Measurements from ENCODE around the gene OR4D2. TPM values are rescaled to one million over a fixed set of nuclear protein-coding genes. Genes with fewer than 3 reads are reported as not detected.

OR4D2 gene
- total RNA-seq, 2 experiments from 2014 or later, result not detected

DNA sequence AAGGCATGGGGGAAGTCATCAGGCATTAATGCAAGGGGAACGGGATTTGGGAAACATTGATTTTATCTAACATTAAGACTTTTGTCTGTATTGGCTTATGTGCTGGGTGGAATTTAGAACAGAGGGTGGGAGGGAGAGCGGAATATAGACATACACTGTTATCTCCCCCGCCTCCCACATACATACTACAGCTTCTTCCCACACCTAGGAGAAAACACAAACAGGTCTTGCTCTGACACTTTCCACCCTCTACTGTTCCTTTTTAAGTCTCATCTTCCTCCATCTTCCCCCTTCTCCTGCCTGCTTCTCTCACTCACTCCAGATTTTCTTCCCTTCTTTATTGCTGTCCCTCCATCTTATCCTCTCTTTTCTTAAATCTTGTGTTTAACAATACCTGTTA lies 18.2 kb upstream of the OR4D2 start:
- peaks cover 38% of the 10 kb centered on the region for H3K27me3 Mint-ChIP-seq (ENCODE audit: low read depth)
- peaks cover 21% of the 10 kb centered on the region for H3K4me1 Mint-ChIP-seq (ENCODE audit: low read depth)
- no peak overlapping the region for H3K4me3 Mint-ChIP-seq
- ChIA-PET CTCF (interaction anchor here (1.0 kb wide), 1 partner anchor 24 kb away, joined by 3 read pairs; no protein-coding TSS in a partner anchor), POLR2A (interaction anchor here (0.8 kb wide), 1 partner anchor 10 kb away, joined by 3 read pairs; no protein-coding TSS in a partner anchor)
- peaks cover 23% of the 10 kb centered on the region for H3K9me3 Mint-ChIP-seq (ENCODE audit: insufficient read depth)
- DNase-seq (no peak), ATAC-seq (no peak)
- H3K27ac Mint-ChIP-seq, result no peak overlapping the region
- H3K36me3 Mint-ChIP-seq (ENCODE audit: low read depth), result peaks cover 14% of the 10 kb centered on the region

DNA sequence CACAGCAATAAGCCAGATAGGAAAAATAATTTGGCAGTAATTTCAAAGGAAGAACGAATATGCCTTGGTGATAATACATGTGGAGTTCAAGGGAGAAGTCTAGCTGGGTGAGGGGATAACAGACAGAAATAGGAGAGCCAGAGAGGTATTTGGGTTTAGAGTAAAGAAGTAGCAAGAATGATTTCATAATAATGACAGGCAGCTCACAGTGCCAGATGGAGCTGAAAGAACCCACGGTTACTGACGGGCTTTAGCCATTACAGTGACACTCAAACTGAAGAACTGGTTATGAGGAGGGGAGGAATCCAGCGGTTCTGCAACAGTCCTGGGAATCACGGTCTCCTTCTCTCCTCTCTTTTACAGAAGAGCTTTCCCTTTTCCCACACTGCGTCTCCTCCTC lies 16.4 kb upstream of the OR4D2 start:
- H3K27ac Mint-ChIP-seq, result no peak overlapping the region
- H3K4me3 Mint-ChIP-seq, result no peak overlapping the region
- POLR2A ChIA-PET, result no interaction called here

DNA sequence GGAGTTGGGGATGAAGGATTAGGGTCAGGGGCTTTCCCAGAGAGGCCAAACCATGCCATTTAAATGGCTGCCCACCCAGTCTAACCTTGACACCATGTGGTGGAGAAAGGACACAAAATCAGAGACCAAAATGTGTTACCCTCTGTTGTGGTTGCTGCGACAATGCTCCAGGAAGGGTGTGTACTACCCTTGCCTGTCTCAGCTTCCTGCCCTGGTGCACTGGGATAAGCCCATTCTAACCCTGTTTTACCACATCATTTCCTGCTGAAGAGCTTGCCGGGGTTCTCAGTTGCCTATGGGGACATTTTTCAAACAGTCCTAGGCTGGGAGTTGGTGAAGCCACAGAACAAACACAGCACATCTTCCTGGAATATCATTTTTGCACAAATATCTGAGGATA lies 13.7 kb upstream of the OR4D2 start:
- ChIA-PET POLR2A (interaction anchor here (1.2 to 1.5 kb wide), 2 partner anchors 18 to 66 kb away, joined by 3 read pairs; partner anchors contain the start of gene MKS1), CTCF (interaction anchor here (0.9 to 3.5 kb wide), 4 partner anchors 12 to 40 kb away, joined by 3 to 30 read pairs (median 4); no protein-coding TSS in a partner anchor)
- Mint-ChIP-seq H3K36me3 (ENCODE audit: low read depth) (peaks cover 11% of the 10 kb centered on the region), H3K27ac (peak overlapping the region; percentile 91), H3K4me3 (peak overlapping the region; percentile 51), H3K27me3 (ENCODE audit: low read depth) (peaks cover 18% of the 10 kb centered on the region), H3K4me1 (ENCODE audit: low read depth) (peaks cover 58% of the 10 kb centered on the region), H3K9me3 (ENCODE audit: insufficient read depth) (peaks cover 10% of the 10 kb centered on the region)
- ATAC-seq, result peak; percentile 78
- peak; percentile 82 for DNase-seq

More for the DNA sequence above, 16.4 kb upstream of the OR4D2 start:
- Mint-ChIP-seq H3K9me3 (ENCODE audit: insufficient read depth) (peaks cover 17% of the 10 kb centered on the region), H3K36me3 (ENCODE audit: low read depth) (peaks cover 11% of the 10 kb centered on the region), H3K27me3 (ENCODE audit: low read depth) (peaks cover 33% of the 10 kb centered on the region), H3K4me1 (ENCODE audit: low read depth) (peaks cover 37% of the 10 kb centered on the region)
- DNase-seq (no peak), ATAC-seq (no peak)
- CTCF ChIA-PET, result interaction anchor here (0.9 to 1.3 kb wide), 2 partner anchors 20 to 23 kb away, joined by 3 to 6 read pairs; no protein-coding TSS in a partner anchor

DNA sequence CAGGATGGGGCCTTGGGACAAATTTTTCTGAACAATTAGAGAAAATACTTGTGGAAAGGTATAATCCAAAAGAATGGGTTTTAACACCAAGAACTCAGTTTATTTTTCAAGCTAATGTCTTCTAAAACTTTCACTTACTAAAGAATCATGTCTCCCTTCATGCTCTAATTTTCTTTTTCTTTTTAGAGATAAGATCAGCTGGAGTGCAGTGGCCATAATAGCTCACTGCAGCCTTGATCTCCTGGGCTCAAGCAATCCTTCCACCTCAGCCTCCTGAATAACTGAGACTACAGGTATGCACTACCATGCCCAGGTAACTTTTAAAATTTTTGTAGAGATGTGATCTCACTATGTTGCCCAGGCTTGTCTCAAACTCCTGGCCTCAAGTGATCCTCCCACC lies 13.1 kb upstream of the OR4D2 start:
- ATAC-seq (no peak), DNase-seq (no peak)
- Mint-ChIP-seq H3K4me1 (ENCODE audit: low read depth) (peaks cover 58% of the 10 kb centered on the region), H3K36me3 (ENCODE audit: low read depth) (peaks cover 11% of the 10 kb centered on the region), H3K27ac (peak overlapping the region; percentile 91), H3K9me3 (ENCODE audit: insufficient read depth) (peaks cover 10% of the 10 kb centered on the region), H3K4me3 (no peak overlapping the region), H3K27me3 (ENCODE audit: low read depth) (peaks cover 14% of the 10 kb centered on the region)
- ChIA-PET CTCF (interaction anchor here (0.7 to 3.5 kb wide), 7 partner anchors 12 to 96 kb away, joined by 3 to 30 read pairs (median 3); partner anchors contain the start of gene OR4D2), POLR2A (interaction anchor here (1.2 to 1.5 kb wide), 3 partner anchors 17 to 146 kb away, joined by 3 to 5 read pairs (median 3); partner anchors contain the start of genes MKS1 and SRSF1)

DNA sequence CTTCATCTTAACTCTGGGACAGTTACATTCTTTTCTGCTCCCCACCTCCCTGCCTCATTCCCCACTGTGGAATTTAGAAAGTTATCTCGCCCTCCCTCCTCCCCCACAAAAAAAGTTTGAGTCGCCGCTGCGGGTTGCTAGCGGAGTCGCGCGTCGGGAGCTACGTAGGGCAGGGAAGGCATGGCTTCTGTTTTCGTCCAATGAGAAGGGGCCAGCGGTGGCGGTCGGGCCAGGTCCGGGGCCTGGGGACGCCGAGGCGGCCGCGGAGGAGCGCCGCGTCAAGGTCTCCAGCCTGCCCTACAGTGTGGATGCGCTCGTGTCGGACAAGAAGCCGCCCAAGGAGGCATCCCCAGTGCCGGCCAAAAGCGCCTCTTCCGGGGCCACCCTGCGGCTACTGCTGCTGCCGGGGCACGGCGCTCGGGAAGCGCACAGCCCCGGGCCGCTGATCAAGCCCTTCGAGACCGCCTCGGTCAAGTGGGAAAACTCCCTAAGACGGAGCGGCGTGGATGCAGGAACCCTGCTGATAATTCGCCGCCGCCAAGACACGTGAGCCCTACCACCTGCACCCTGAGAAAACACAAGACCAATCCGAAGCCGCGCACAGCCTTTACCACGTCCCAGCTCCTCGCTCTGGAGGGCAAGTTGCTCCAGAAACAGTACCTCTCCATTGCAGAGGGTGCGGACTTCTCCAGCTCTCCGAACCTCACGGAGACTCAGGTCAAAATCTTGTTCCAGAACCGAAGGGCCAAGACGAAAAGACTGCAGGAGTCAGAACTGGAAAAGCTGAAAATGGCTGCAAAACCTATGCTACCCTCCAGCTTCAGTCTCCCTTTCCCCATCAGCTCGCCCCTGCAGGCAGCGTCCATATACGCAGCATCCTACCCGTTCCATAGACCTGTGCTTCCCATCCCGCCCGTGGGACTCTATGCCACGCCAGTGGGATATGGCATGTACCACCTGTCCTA lies 9.7 kb upstream of the OR4D2 start:
- H3K4me1 Mint-ChIP-seq (ENCODE audit: low read depth), result peaks cover 52% of the 10 kb centered on the region
- ChIA-PET CTCF (interaction anchor here (1.0 to 2.3 kb wide), 6 partner anchors 11 to 158 kb away, joined by 3 to 20 read pairs (median 5); partner anchors contain the start of gene SRSF1), POLR2A (interaction anchor here (2.2 kb wide), 1 partner anchor 150 kb away, joined by 11 read pairs; the partner anchor contains the start of gene SRSF1)
- peak overlapping the region; percentile 81 for H3K27ac Mint-ChIP-seq
- DNase-seq, result peak; percentile 70
- peak overlapping the region; percentile 79 for H3K4me3 Mint-ChIP-seq
- H3K9me3 Mint-ChIP-seq (ENCODE audit: insufficient read depth), result peaks cover 10% of the 10 kb centered on the region
- peaks cover 12% of the 10 kb centered on the region for H3K36me3 Mint-ChIP-seq (ENCODE audit: low read depth)
- H3K27me3 Mint-ChIP-seq (ENCODE audit: low read depth), result peaks cover 7% of the 10 kb centered on the region
- ATAC-seq, result peak; percentile 77

DNA sequence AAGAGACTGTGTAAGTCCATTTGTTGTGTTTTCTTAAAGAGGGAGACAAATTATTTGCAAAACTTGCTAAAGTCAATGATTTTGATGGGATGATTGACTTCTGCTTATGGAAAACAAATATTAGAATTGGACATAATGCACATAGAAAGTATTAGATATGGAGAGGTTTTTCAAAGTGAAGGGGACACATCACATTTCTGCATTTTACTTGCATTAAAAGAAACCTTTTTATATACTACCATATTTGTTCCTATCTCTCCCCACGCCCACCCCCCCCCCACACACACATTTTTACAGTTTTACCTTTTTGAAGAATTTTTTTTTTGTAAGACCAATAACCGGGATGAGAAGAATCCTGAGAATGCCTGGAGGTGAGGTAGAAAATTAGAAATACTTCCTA lies 8.6 kb upstream of the OR4D2 start:
- ATAC-seq (no peak), DNase-seq (no peak)
- Mint-ChIP-seq H3K27ac (no peak overlapping the region), H3K4me1 (ENCODE audit: low read depth) (peaks cover 41% of the 10 kb centered on the region), H3K27me3 (ENCODE audit: low read depth) (peaks cover 11% of the 10 kb centered on the region), H3K9me3 (ENCODE audit: insufficient read depth) (peaks cover 6% of the 10 kb centered on the region), H3K4me3 (no peak overlapping the region), H3K36me3 (ENCODE audit: low read depth) (peaks cover 12% of the 10 kb centered on the region)
- POLR2A ChIA-PET, result no interaction called here
- CTCF ChIA-PET, result interaction anchor here (2.3 kb wide), 1 partner anchor 13 kb away, joined by 20 read pairs; no protein-coding TSS in a partner anchor

DNA sequence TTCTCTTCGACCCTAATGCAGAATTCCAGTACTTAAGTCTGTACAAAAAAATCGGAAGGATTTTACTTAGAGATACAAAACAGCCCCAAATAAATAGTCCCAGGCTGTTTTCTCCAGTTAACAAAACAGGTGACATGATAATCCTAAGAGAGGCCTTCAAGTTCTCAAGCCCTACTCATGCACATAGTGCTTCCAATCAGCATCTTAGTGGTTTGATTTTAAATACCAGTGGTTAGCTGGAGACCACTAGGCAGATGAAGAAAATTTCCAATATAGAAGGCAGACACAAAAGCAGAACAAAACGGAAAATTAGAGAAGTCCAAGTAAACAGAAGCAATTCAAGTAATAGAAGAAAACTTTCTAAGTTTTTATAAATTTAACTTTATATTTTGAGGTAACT lies 5.2 kb upstream of the OR4D2 start:
- H3K4me1 Mint-ChIP-seq (ENCODE audit: low read depth), result peaks cover 11% of the 10 kb centered on the region
- no peaks in the 10 kb centered on the region for H3K9me3 Mint-ChIP-seq (ENCODE audit: insufficient read depth)
- POLR2A ChIA-PET, result no interaction called here

DNA sequence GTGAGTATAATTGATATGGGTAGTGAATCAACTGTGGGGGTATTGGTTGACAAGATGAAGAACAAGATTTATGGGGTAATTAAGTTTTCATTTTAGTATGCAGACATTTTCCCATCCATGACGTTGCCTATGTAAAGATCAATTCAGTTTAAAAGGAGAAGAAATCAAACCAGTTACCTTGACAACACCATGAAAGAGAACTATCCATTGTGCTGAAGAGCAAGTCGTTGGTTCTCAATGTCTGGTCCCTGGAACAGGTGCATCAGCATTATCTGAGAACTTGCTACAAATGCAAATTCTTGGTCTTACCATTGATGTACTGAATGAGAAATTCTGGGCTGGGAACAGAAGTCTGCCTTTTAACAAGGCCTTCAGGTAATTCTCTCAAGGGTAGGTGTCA lies 801 bp upstream of the OR4D2 start:
- H3K4me3 Mint-ChIP-seq, result no peak overlapping the region
- ChIA-PET CTCF (interaction anchor here (0.6 to 2.7 kb wide), 5 partner anchors 10 to 84 kb away, joined by 3 to 12 read pairs (median 5); no protein-coding TSS in a partner anchor), POLR2A (interaction anchor here (0.6 kb wide), 1 partner anchor 150 kb away, joined by 3 read pairs; no protein-coding TSS in a partner anchor)
- DNase-seq, result no peak
- H3K9me3 Mint-ChIP-seq (ENCODE audit: insufficient read depth), result no peaks in the 10 kb centered on the region
- peaks cover 24% of the 10 kb centered on the region for H3K27me3 Mint-ChIP-seq (ENCODE audit: low read depth)
- H3K36me3 Mint-ChIP-seq (ENCODE audit: low read depth), result no peaks in the 10 kb centered on the region
- ATAC-seq, result no peak
- peaks cover 20% of the 10 kb centered on the region for H3K4me1 Mint-ChIP-seq (ENCODE audit: low read depth)
- H3K27ac Mint-ChIP-seq, result no peak overlapping the region

More for the DNA sequence above, 5.2 kb upstream of the OR4D2 start:
- H3K4me3 Mint-ChIP-seq, result no peak overlapping the region
- no peak for ATAC-seq
- peaks cover 2% of the 10 kb centered on the region for H3K36me3 Mint-ChIP-seq (ENCODE audit: low read depth)
- peaks cover 24% of the 10 kb centered on the region for H3K27me3 Mint-ChIP-seq (ENCODE audit: low read depth)
- CTCF ChIA-PET, result interaction anchor here (0.7 kb wide), 1 partner anchor 10 kb away, joined by 3 read pairs; no protein-coding TSS in a partner anchor
- no peak overlapping the region for H3K27ac Mint-ChIP-seq
- DNase-seq, result no peak

DNA sequence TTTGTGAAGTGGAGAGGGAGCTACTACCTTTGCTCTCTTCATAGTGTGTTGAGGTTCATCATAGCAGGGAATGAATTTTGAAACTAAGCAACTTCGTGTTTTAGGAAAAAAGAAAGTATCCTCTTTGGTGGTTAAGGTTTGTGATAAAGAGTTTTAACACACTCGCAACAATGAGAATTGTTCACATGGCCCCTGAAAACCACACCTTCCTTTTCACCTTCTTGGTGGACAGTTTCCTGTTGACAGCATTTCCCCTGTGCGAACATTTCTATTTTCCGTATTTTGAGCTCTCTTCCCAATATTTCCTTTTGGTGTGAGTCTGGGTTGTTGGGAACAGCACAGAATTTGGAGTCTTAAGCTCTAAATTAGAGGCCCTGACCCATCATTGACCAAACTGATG lies 3.8 kb downstream of the OR4D2 start:
- no peak for DNase-seq
- ChIA-PET POLR2A (interaction anchor here (0.8 to 1.8 kb wide), 3 partner anchors 10 to 164 kb away, joined by 3 to 8 read pairs (median 3); partner anchors contain the start of gene SRSF1), CTCF (interaction anchor here (0.7 to 5.0 kb wide), 11 partner anchors 13 to 185 kb away, joined by 3 to 90 read pairs (median 3); no protein-coding TSS in a partner anchor)
- H3K4me1 Mint-ChIP-seq (ENCODE audit: low read depth), result peaks cover 35% of the 10 kb centered on the region
- peak overlapping the region; percentile 88 for H3K27ac Mint-ChIP-seq
- no peaks in the 10 kb centered on the region for H3K36me3 Mint-ChIP-seq (ENCODE audit: low read depth)
- peak overlapping the region; percentile 37 for H3K4me3 Mint-ChIP-seq
- peak; percentile 46 for ATAC-seq
- H3K27me3 Mint-ChIP-seq (ENCODE audit: low read depth), result peaks cover 23% of the 10 kb centered on the region
- H3K9me3 Mint-ChIP-seq (ENCODE audit: insufficient read depth), result no peaks in the 10 kb centered on the region

DNA sequence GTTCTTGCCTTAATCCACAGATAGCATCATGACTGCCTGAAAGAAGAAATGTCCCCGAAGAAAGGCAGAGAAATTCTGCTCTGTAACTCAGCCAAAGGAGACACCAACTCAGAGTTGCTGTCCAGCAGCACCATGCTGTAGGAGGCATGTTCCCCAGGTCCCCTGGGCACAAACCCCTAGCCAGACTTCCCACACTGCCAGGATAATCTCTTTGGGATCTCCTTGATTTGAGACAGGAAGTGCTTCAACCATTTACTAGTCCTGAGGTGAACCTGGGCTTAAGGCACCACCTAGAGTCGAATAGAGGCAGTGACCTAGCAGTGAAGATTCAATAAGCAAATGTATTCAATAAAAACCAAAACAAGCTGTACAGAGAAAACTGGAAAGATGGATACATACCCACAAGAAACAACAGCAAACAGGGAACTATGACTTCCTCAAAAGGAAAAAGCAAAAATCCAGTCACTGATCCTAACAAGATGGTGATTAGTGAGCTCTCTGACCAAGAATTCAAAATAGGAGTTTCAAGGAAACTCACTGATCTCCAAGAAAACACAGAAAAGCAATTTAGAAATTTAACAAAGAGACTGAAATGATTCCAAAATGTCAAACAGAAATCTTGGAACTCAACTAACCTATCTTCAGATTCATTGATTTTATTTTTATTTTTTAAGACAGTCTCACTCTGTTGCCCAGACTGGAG lies 5.7 kb downstream of the OR4D2 start:
- DNase-seq, result peak; percentile 73
- Mint-ChIP-seq H3K36me3 (ENCODE audit: low read depth) (no peaks in the 10 kb centered on the region), H3K27me3 (ENCODE audit: low read depth) (peaks cover 22% of the 10 kb centered on the region), H3K4me3 (no peak overlapping the region), H3K4me1 (ENCODE audit: low read depth) (peaks cover 35% of the 10 kb centered on the region), H3K27ac (peak overlapping the region; percentile 60), H3K9me3 (ENCODE audit: insufficient read depth) (no peaks in the 10 kb centered on the region)
- ATAC-seq, result peak; percentile 88
- CTCF ChIA-PET, result interaction anchor here (0.6 to 5.0 kb wide), 36 partner anchors 8 to 313 kb away, joined by 3 to 90 read pairs (median 4); partner anchors contain the start of genes DYNLL2, OR4D1 and SRSF1
- POLR2A ChIA-PET, result interaction anchor here (0.8 to 1.0 kb wide), 2 partner anchors 36 to 743 kb away, joined by 3 read pairs; no protein-coding TSS in a partner anchor

DNA sequence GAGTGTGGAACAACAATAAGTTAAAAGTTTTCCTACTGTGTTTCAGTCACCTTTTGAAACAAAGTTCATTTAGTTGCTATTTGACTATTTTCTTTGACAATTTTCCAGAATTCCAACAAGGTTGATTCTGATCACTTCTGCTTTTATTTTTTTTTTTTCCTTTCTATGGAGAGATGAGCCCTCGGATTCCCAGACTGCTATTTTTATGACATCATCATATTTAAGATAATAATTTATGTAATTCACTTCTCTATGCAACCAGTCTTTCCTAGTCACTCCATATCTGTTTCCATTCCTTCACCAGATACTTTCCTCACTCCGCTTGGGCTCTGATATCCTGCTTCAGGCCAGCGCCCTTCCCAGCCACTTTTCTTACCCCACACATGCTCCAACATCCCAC lies 8.1 kb downstream of the OR4D2 start:
- ChIA-PET CTCF (interaction anchor here (2.0 to 2.3 kb wide), 2 partner anchors 9 to 26 kb away, joined by 5 to 6 read pairs; no protein-coding TSS in a partner anchor), POLR2A (no interaction called here)
- Mint-ChIP-seq H3K27ac (no peak overlapping the region), H3K4me1 (ENCODE audit: low read depth) (peaks cover 26% of the 10 kb centered on the region), H3K36me3 (ENCODE audit: low read depth) (no peaks in the 10 kb centered on the region), H3K9me3 (ENCODE audit: insufficient read depth) (no peaks in the 10 kb centered on the region), H3K27me3 (ENCODE audit: low read depth) (peaks cover 19% of the 10 kb centered on the region), H3K4me3 (no peak overlapping the region)
- ATAC-seq (no peak), DNase-seq (no peak)

Data from activated CD8-positive, alpha-beta T cell treated with anti-CD3 and anti-CD28 coated beads, Interleukin-2, amount 10 ng/mL, durations not matched to agents 7 days and 5 days (primary cell).